Trophoblast cell (in vitro differentiated cells and primary cell): ENCODE measurements around the gene ITGA8.

ENCODE experiments used
- DNase-seq, 2 donors: peaks; one replicate each; pipeline ENCODE4 v3.0.0-alpha.2; 2016
- H2AFZ ChIP-seq: 2 replicates; pipeline ENCODE4 v1.6.1; 2013; ENCODE audit warnings: low read length, moderate library complexity, mild to moderate bottlenecking; ENCODE audit not compliant: insufficient read depth, poor library complexity
- H2AK5ac ChIP-seq: 2 replicates; pipeline ENCODE4 v1.6.1; 2013; ENCODE audit warnings: mild to moderate bottlenecking, low read length
- H2BK120ac ChIP-seq: 2 replicates; pipeline ENCODE4 v1.6.1; 2013; ENCODE audit warnings: low read length, mild to moderate bottlenecking, moderate library complexity; ENCODE audit not compliant: insufficient read depth, poor library complexity
- H2BK12ac ChIP-seq: 2 replicates; pipeline ENCODE4 v1.6.1; 2013; ENCODE audit warnings: mild to moderate bottlenecking, low read length, moderate library complexity
- H2BK5ac ChIP-seq: 2 replicates; pipeline ENCODE4 v1.6.1; 2013; ENCODE audit warnings: low read length, low read depth, moderate library complexity, mild to moderate bottlenecking; ENCODE audit not compliant: poor library complexity
- H3K14ac ChIP-seq: 2 replicates; pipeline ENCODE4 v1.6.1; 2013; ENCODE audit warnings: mild to moderate bottlenecking, low read length
- H3K18ac ChIP-seq: 2 replicates; pipeline ENCODE4 v1.6.1; 2013; ENCODE audit warnings: mild to moderate bottlenecking, low read length
- H3K23ac ChIP-seq: 2 replicates; pipeline ENCODE4 v1.6.1; 2013; ENCODE audit warnings: low read length
- H3K27ac ChIP-seq: 2 replicates; pipeline ENCODE4 v1.5.1; 2013; ENCODE audit warnings: low read depth, mild to moderate bottlenecking, inconsistent platforms, low read length, moderate library complexity
- H3K27me3 ChIP-seq: 2 replicates; pipeline ENCODE4 v1.6.1; 2013; ENCODE audit warnings: inconsistent platforms, mild to moderate bottlenecking, low read length, moderate library complexity; ENCODE audit not compliant: insufficient read depth
- H3K36me3 ChIP-seq, 2 experiments: 1 replicate in 1 of 2; 2 replicates in 1 of 2; pipeline ENCODE4 v1.6.1; 2013; ENCODE audit warnings: low read length in 2 of 2, mild to moderate bottlenecking in 2 of 2, moderate library complexity in 1 of 2; ENCODE audit not compliant: insufficient read depth in 2 of 2, control insufficient read depth in 1 of 2
- H3K4ac ChIP-seq: 2 replicates; pipeline ENCODE4 v1.6.1; 2013; ENCODE audit warnings: low read depth, mild to moderate bottlenecking, low read length, moderate library complexity
- H3K4me1 ChIP-seq, 2 experiments: 1 replicate in 1 of 2; 2 replicates in 1 of 2; pipeline ENCODE4 v1.6.1; 2013; ENCODE audit warnings: low read length in 2 of 2, mild to moderate bottlenecking in 2 of 2, moderate library complexity in 1 of 2; ENCODE audit not compliant: insufficient read depth in 2 of 2, control insufficient read depth in 1 of 2
- H3K4me2 ChIP-seq: 2 replicates; pipeline ENCODE4 v1.6.1; 2013; ENCODE audit warnings: inconsistent platforms, mild to moderate bottlenecking, low read length, moderate library complexity
- H3K4me3 ChIP-seq: 2 replicates; pipeline ENCODE4 v1.5.1; 2013; ENCODE audit warnings: mild to moderate bottlenecking, low read depth, low read length, inconsistent platforms
- H3K79me1 ChIP-seq: one replicate; pipeline ENCODE4 v1.6.1; 2013; ENCODE audit warnings: low read length
- H3K79me2 ChIP-seq: 2 replicates; pipeline ENCODE4 v1.6.1; 2013; ENCODE audit warnings: low read length, mild to moderate bottlenecking; ENCODE audit not compliant: control insufficient read depth, insufficient read depth, poor library complexity
- H3K9ac ChIP-seq: 2 replicates; pipeline ENCODE4 v1.6.1; 2013; ENCODE audit warnings: mild to moderate bottlenecking, low read length
- H3K9me3 ChIP-seq: 2 replicates; pipeline ENCODE4 v1.6.1; 2013; ENCODE audit warnings: low read depth, mild to moderate bottlenecking, control low read depth, inconsistent platforms, low read length; ENCODE audit not compliant: insufficient read depth
- H4K12ac ChIP-seq: 2 replicates; pipeline ENCODE4 v1.6.1; 2013; ENCODE audit warnings: low read depth, mild to moderate bottlenecking, low read length, moderate library complexity
- H4K8ac ChIP-seq: 2 replicates; pipeline ENCODE4 v1.6.1; 2013; ENCODE audit warnings: low read depth, mild to moderate bottlenecking, low read length, moderate library complexity
- H4K91ac ChIP-seq: one replicate; pipeline ENCODE4 v1.6.1; 2013; ENCODE audit warnings: low read depth, mild to moderate bottlenecking, low read length, moderate library complexity
- WGBS: extraction: QIAGEN DNeasy Blood & Tissue Kit; methylation state at CpG from one replicate; pipeline ENCODE4 v1.1.7; 2013; ENCODE audit warnings: missing lambda C conversion rate; ENCODE audit not compliant: insufficient read length, insufficient coverage; ENCODE audit errors: extremely low coverage; 5-methylcytosine and 5-hydroxymethylcytosine counted together

ITGA8 gene

DNA sequence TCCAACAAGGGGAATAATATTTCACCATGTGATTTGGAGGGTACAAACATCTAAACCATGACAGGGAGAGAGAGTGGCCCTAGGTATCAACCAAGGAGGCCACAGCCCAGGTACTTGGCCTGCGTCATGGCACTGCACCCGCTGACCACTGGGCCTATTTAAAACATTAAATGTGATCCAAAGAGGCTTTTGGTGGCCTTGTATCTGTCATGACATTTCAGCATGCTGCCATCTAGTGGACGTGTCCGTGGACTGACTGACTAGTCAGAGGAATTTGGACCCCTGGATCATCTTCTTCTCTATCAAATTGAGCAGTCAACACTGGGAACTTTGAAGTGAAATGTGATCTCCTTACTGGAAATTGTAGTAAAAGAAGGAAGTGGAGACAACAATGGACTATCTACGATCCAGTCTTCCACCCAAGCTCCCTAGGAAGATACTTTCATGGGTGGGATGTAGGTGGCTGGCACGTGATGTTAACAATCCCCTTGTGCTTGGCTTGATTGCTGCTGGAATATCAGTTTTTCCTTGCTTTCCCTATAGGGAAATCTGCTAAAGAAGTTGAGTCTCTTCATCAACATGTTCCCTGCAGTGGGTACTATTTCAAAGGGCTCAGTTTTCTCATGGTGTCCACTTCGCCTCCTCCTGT is 24.6 kb upstream of the ITGA8 start:
- no peak overlapping the region for H2BK12ac ChIP-seq
- H4K91ac ChIP-seq: no peak overlapping the region
- H3K79me2 ChIP-seq: no peaks in the 10 kb centered on the region
- H4K12ac ChIP-seq: no peak overlapping the region
- WGBS: no CpG with 5 or more reads among the region's 7 CpGs
- H2AK5ac ChIP-seq: no peak overlapping the region
- peaks cover 3 to 4% of the 10 kb centered on the region in 2 experiments for H3K4me1 ChIP-seq
- DNase-seq: peak; percentile 34 to 74
- no peak overlapping the region for H3K4me2 ChIP-seq
- H3K4ac ChIP-seq: no peak overlapping the region
- H3K23ac ChIP-seq: no peak overlapping the region
- H3K4me3 ChIP-seq: no peak overlapping the region
- no peak overlapping the region for H2BK120ac ChIP-seq
- H3K14ac ChIP-seq: no peak overlapping the region
- H3K36me3 ChIP-seq: no peaks in the 10 kb centered on the region
- H3K27ac ChIP-seq: no peak overlapping the region
- no peak overlapping the region for H3K18ac ChIP-seq
- H3K9me3 ChIP-seq: peaks cover 2% of the 10 kb centered on the region
- H3K27me3 ChIP-seq: no peaks in the 10 kb centered on the region
- H2BK5ac ChIP-seq: no peak overlapping the region
- H3K9ac ChIP-seq: no peak overlapping the region
- H3K79me1 ChIP-seq: no peaks in the 10 kb centered on the region
- no peak overlapping the region for H4K8ac ChIP-seq
- no peak overlapping the region for H2AFZ ChIP-seq

DNA sequence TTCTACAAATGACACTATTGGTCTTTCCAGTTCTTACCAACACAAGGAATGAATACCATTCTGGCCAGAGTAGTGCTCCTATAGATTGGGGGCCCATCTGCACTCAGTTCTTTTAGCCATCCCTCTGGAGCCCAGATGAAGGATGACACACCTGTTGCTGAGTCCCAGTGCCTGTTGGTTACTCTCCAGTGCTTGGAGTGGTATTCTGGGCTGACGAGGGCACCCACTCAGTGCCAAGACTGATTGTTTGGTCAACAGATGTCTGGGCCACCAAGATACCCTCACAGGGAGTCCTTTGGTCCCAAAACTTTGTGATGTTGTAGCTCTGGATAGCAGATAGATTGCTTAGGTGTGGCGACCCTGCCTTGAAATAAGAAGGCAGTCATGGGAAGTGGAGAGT is 23.7 kb upstream of the ITGA8 start:
- no peaks in the 10 kb centered on the region for H3K79me1 ChIP-seq
- no peaks in the 10 kb centered on the region for H3K27me3 ChIP-seq
- no peak overlapping the region for H2BK120ac ChIP-seq

DNA sequence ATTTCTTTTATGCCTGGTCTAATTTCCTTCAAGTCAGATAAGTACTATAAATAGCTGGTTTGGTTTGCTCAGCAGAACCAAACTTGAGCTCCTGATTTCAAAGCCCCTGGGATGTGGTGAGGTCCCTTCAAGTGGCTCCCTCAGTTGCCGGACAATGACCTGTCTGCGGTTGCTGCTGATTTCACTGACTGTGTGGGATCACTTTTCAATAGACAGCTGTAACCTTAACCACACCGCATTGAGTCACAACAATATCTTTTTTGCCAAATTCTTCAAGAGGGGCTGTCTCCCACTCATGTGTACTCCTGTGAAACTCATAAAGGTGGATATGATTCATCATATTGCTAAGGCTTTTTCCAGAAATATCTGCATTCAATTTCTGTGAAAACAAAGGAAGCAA is 23.1 kb upstream of the ITGA8 start:
- Histone ChIP-seq H4K91ac (no peak overlapping the region), H2AK5ac (no peak overlapping the region), H3K79me1 (no peaks in the 10 kb centered on the region), H3K14ac (no peak overlapping the region), H3K9ac (no peak overlapping the region), H2BK5ac (no peak overlapping the region), H3K27ac (no peak overlapping the region), H4K8ac (no peak overlapping the region), H3K23ac (no peak overlapping the region), H3K4me1 (peaks cover 3 to 4% of the 10 kb centered on the region in 2 experiments), H3K27me3 (no peaks in the 10 kb centered on the region), H2AFZ (no peak overlapping the region), H2BK12ac (no peak overlapping the region), H3K79me2 (no peaks in the 10 kb centered on the region), H3K9me3 (peaks cover 2% of the 10 kb centered on the region), H3K4me2 (no peak overlapping the region), H4K12ac (no peak overlapping the region), H3K4ac (no peak overlapping the region), H2BK120ac (no peak overlapping the region), H3K36me3 (no peaks in the 10 kb centered on the region), H3K18ac (no peak overlapping the region), H3K4me3 (no peak overlapping the region)
- DNase-seq: no peak
- WGBS: no CpG with 5 or more reads among the region's 3 CpGs

More for the DNA sequence above, 23.7 kb upstream of the ITGA8 start:
- Histone ChIP-seq H2BK5ac (no peak overlapping the region), H3K18ac (no peak overlapping the region), H4K8ac (no peak overlapping the region), H4K91ac (no peak overlapping the region), H3K36me3 (no peaks in the 10 kb centered on the region), H3K9me3 (peaks cover 2% of the 10 kb centered on the region), H3K27ac (no peak overlapping the region), H2BK12ac (no peak overlapping the region), H4K12ac (no peak overlapping the region), H3K4me3 (no peak overlapping the region), H3K4me1 (peaks cover 3 to 4% of the 10 kb centered on the region in 2 experiments), H3K4me2 (no peak overlapping the region), H3K4ac (no peak overlapping the region), H2AFZ (no peak overlapping the region), H3K79me2 (no peaks in the 10 kb centered on the region), H3K9ac (no peak overlapping the region), H2AK5ac (no peak overlapping the region), H3K14ac (no peak overlapping the region), H3K23ac (no peak overlapping the region)
- DNase-seq: no peak
- WGBS: no CpG with 5 or more reads among the region's 2 CpGs

DNA sequence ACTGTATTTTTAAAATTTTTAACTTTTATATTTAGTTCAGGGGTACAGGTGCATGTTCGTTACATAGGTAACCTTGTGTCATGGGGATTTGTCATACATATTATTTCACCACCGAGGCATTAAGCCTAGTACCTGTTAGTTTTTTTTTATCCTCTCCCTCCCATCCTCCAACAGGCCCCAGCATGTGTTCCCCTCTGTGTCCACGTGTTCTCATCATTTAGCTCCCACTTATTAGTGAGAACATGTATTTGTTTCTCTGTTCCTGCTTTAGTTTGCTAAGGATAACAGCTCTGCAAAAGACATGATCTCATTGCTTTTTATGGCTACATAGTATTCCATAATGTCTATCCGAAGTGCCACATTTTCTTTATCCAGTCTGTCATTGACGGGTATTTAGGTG is 22.4 kb upstream of the ITGA8 start:
- Histone ChIP-seq H2AK5ac (no peak overlapping the region), H3K27ac (no peak overlapping the region), H3K4me1 (peaks cover 3 to 4% of the 10 kb centered on the region in 2 experiments), H3K9me3 (peaks cover 2% of the 10 kb centered on the region), H2AFZ (no peak overlapping the region), H4K12ac (no peak overlapping the region), H3K4ac (no peak overlapping the region), H2BK12ac (no peak overlapping the region), H3K4me3 (no peak overlapping the region), H3K79me2 (no peaks in the 10 kb centered on the region), H3K4me2 (no peak overlapping the region), H3K9ac (no peak overlapping the region), H3K14ac (no peak overlapping the region), H3K18ac (no peak overlapping the region), H4K91ac (no peak overlapping the region), H2BK120ac (no peak overlapping the region), H2BK5ac (no peak overlapping the region), H3K36me3 (no peaks in the 10 kb centered on the region), H3K23ac (no peak overlapping the region), H4K8ac (no peak overlapping the region), H3K79me1 (no peaks in the 10 kb centered on the region), H3K27me3 (no peaks in the 10 kb centered on the region)
- DNase-seq: no peak
- WGBS: no CpG with 5 or more reads among the region's 5 CpGs
